GM12892 (cell line): ENCODE data around the gene WDR45B.

Experiments used
- POLR2AphosphoS5 ChIP-seq: IDR thresholded peaks from 2 replicates; pipeline ENCODE4 v1.6.1; 2011; ENCODE audit warnings: low read depth, low read length, control low read depth
- TAF1 ChIP-seq: IDR thresholded peaks from 2 replicates; pipeline ENCODE4 v1.6.1; 2011; ENCODE audit warnings: low read depth, mild to moderate bottlenecking, control low read depth, low read length, borderline replicate concordance

DNA sequence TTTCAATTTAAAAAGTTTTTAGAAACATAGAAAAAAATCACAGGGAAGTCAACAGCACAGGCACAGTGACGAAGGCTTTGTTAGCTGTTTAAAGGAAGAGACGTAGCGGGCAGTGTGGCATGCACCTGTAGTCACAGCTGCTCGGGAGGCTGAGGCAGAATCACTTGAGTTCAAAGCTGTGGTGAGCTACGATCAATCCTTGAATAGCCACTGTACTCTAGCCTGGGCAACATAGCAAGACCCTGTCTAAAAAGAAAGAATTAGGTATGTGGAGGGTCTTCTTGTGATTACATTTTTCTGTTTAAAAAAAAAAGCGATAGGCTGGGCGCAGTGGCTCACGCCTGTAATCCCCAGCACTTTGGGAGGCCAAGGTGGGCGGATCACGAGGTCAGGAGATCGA lies 78.6 kb downstream of the WDR45B start:
- TF ChIP-seq POLR2AphosphoS5 (no peak), TAF1 (no peak)
